Activated naive CD4-positive, alpha-beta T cell treated with anti-CD3 and anti-CD28 coated beads, Interleukin-2, amount 50 U/mL, for 24 hours (primary cell): ENCODE data around the gene TMLHE.
"Not testable (repeated sequence)": the region's sequence is repeated elsewhere in the genome, so short reads cannot be mapped to it uniquely, and the experiment has no call there.

Experiments
- H3K27ac Mint-ChIP-seq: one replicate; pipeline ENCODE4 v1.8.0; 2021; ENCODE audit warnings: mild to moderate bottlenecking, mixed read lengths
- H3K27me3 Mint-ChIP-seq: one replicate; pipeline ENCODE4 v1.8.0; 2021; ENCODE audit warnings: mixed read lengths
- H3K36me3 Mint-ChIP-seq: one replicate; pipeline ENCODE4 v1.8.0; 2021; ENCODE audit warnings: mixed read lengths
- H3K4me1 Mint-ChIP-seq: one replicate; pipeline ENCODE4 v1.8.0; 2021; ENCODE audit warnings: mixed read lengths
- H3K4me3 Mint-ChIP-seq: one replicate; pipeline ENCODE4 v1.8.0; 2021; ENCODE audit warnings: mild to moderate bottlenecking, mixed read lengths
- H3K9me3 Mint-ChIP-seq: one replicate; pipeline ENCODE4 v1.8.0; 2021; ENCODE audit warnings: mixed read lengths

The TMLHE gene

GRCh38 chrX:155612312-155613224 is at the start of gene TMLHE, which contains the start of gene SPRY3:
TSS of gene TMLHE (minus strand) at chrX:155612952. CDS start at chrX:155545276, 67,676 bp downstream.
TSS of gene SPRY3 (plus strand) at chrX:155612586.
- Mint-ChIP-seq H3K27ac (peak within 1 kb of the TSS; percentile 95), H3K4me3 (peak within 1 kb of the TSS; percentile 95), H3K9me3 (no peaks in the 10 kb centered on the region), H3K4me1 (peaks cover 33% of the 10 kb centered on the region), H3K27me3 (no peaks in the 10 kb centered on the region), H3K36me3 (peaks cover 2% of the 10 kb centered on the region)

- H3K27me3 Mint-ChIP-seq, result no peaks in the 10 kb centered on the region
Observed at GRCh38 chrX:155662282-155662681, 49.5 kb upstream of the TMLHE start.

GRCh38 chrX:155645180-155645579 is 32.4 kb upstream of the TMLHE start:
- H3K4me3 Mint-ChIP-seq, result no peak overlapping the region
- peaks cover 6% of the 10 kb centered on the region for H3K36me3 Mint-ChIP-seq
- H3K4me1 Mint-ChIP-seq, result peaks cover 10% of the 10 kb centered on the region
- no peaks in the 10 kb centered on the region for H3K9me3 Mint-ChIP-seq
- H3K27me3 Mint-ChIP-seq, result peaks cover 10% of the 10 kb centered on the region
- no peak overlapping the region for H3K27ac Mint-ChIP-seq

More at GRCh38 chrX:155662282-155662681, 49.5 kb upstream of the TMLHE start:
- Mint-ChIP-seq H3K27ac (no peak overlapping the region), H3K4me1 (no peaks in the 10 kb centered on the region), H3K4me3 (no peak overlapping the region), H3K9me3 (peaks cover 7% of the 10 kb centered on the region), H3K36me3 (peaks cover 9% of the 10 kb centered on the region)

- H3K4me3 Mint-ChIP-seq, result no peak overlapping the region
- peaks cover 3% of the 10 kb centered on the region for H3K36me3 Mint-ChIP-seq
- H3K9me3 Mint-ChIP-seq, result no peaks in the 10 kb centered on the region
- peaks cover 10% of the 10 kb centered on the region for H3K27me3 Mint-ChIP-seq
- H3K4me1 Mint-ChIP-seq, result peaks cover 10% of the 10 kb centered on the region
- H3K27ac Mint-ChIP-seq, result no peak overlapping the region
Observed at GRCh38 chrX:155643240-155643639, 30.5 kb upstream of the TMLHE start.

- peak overlapping the region; percentile 89 for H3K4me3 Mint-ChIP-seq
- H3K4me1 Mint-ChIP-seq, result not testable (repeated sequence)
Observed at GRCh38 chrX:155641371-155641770, 28.6 kb upstream of the TMLHE start.

GRCh38 chrX:155637714-155638113 is 25.0 kb upstream of the TMLHE start:
- H3K4me3 Mint-ChIP-seq, result no peak overlapping the region
- no peak overlapping the region for H3K27ac Mint-ChIP-seq
- no peaks in the 10 kb centered on the region for H3K9me3 Mint-ChIP-seq
- no peaks in the 10 kb centered on the region for H3K36me3 Mint-ChIP-seq
- H3K4me1 Mint-ChIP-seq, result peaks cover 13% of the 10 kb centered on the region
- peaks cover 4% of the 10 kb centered on the region for H3K27me3 Mint-ChIP-seq

More at GRCh38 chrX:155641371-155641770, 28.6 kb upstream of the TMLHE start:
- H3K27me3 Mint-ChIP-seq, H3K27ac Mint-ChIP-seq, H3K9me3 Mint-ChIP-seq, H3K36me3 Mint-ChIP-seq: not testable (repeated sequence)

GRCh38 chrX:155635019-155635418 is 22.3 kb upstream of the TMLHE start:
- not testable (repeated sequence) for H3K27ac Mint-ChIP-seq, H3K36me3 Mint-ChIP-seq, H3K4me3 Mint-ChIP-seq, H3K27me3 Mint-ChIP-seq, H3K9me3 Mint-ChIP-seq
- H3K4me1 Mint-ChIP-seq, result peaks cover 12% of the 10 kb centered on the region

GRCh38 chrX:155632431-155633100 is 19.8 kb upstream of the TMLHE start:
- Mint-ChIP-seq H3K4me1 (peaks cover 12% of the 10 kb centered on the region), H3K27ac (peak overlapping the region; percentile 74), H3K36me3 (peaks cover 8% of the 10 kb centered on the region), H3K9me3 (peaks cover 5% of the 10 kb centered on the region), H3K4me3 (peak overlapping the region; percentile 70), H3K27me3 (no peaks in the 10 kb centered on the region)

GRCh38 chrX:155620110-155620509 is 7.4 kb upstream of the TMLHE start:
- not testable (repeated sequence) for H3K27me3 Mint-ChIP-seq, H3K36me3 Mint-ChIP-seq

GRCh38 chrX:155615938-155616337 is 3.2 kb upstream of the TMLHE start:
- no peak overlapping the region for H3K27ac Mint-ChIP-seq
- no peaks in the 10 kb centered on the region for H3K36me3 Mint-ChIP-seq
- H3K4me1 Mint-ChIP-seq, result peaks cover 8% of the 10 kb centered on the region
- H3K9me3 Mint-ChIP-seq, result no peaks in the 10 kb centered on the region
- no peak overlapping the region for H3K4me3 Mint-ChIP-seq
- no peaks in the 10 kb centered on the region for H3K27me3 Mint-ChIP-seq

More at GRCh38 chrX:155620110-155620509, 7.4 kb upstream of the TMLHE start:
- H3K4me1 Mint-ChIP-seq, H3K9me3 Mint-ChIP-seq, H3K4me3 Mint-ChIP-seq, H3K27ac Mint-ChIP-seq: not testable (repeated sequence)

GRCh38 chrX:155613927-155614559 is 1.3 kb upstream of the TMLHE start:
- H3K4me3 Mint-ChIP-seq, result peak overlapping the region; percentile 59
- no peaks in the 10 kb centered on the region for H3K9me3 Mint-ChIP-seq
- H3K36me3 Mint-ChIP-seq, result no peaks in the 10 kb centered on the region
- H3K27me3 Mint-ChIP-seq, result no peaks in the 10 kb centered on the region
- H3K27ac Mint-ChIP-seq, result no peak overlapping the region
- H3K4me1 Mint-ChIP-seq, result peaks cover 22% of the 10 kb centered on the region

GRCh38 chrX:155611302-155611701 is 1.4 kb downstream of the TMLHE start:
- no peaks in the 10 kb centered on the region for H3K27me3 Mint-ChIP-seq
- peaks cover 44% of the 10 kb centered on the region for H3K4me1 Mint-ChIP-seq
- no peaks in the 10 kb centered on the region for H3K9me3 Mint-ChIP-seq
- H3K36me3 Mint-ChIP-seq, result peaks cover 7% of the 10 kb centered on the region
- H3K4me3 Mint-ChIP-seq, result peak overlapping the region; percentile 95
- peak overlapping the region; percentile 95 for H3K27ac Mint-ChIP-seq

- Mint-ChIP-seq H3K36me3 (peaks cover 19% of the 10 kb centered on the region), H3K27me3 (no peaks in the 10 kb centered on the region), H3K4me3 (no peak overlapping the region), H3K4me1 (peaks cover 3% of the 10 kb centered on the region), H3K27ac (no peak overlapping the region), H3K9me3 (peaks cover 5% of the 10 kb centered on the region)
Observed at GRCh38 chrX:155592981-155593380, 19.8 kb downstream of the TMLHE start.

- H3K27ac Mint-ChIP-seq, result no peak overlapping the region
- H3K4me3 Mint-ChIP-seq, result no peak overlapping the region
- peaks cover 4% of the 10 kb centered on the region for H3K4me1 Mint-ChIP-seq
- no peaks in the 10 kb centered on the region for H3K27me3 Mint-ChIP-seq
- H3K36me3 Mint-ChIP-seq, result peaks cover 22% of the 10 kb centered on the region
- peaks cover 5% of the 10 kb centered on the region for H3K9me3 Mint-ChIP-seq
Observed at GRCh38 chrX:155592331-155592730, 20.4 kb downstream of the TMLHE start.

GRCh38 chrX:155577682-155578081 is 35.1 kb downstream of the TMLHE start:
- Mint-ChIP-seq H3K27me3 (no peaks in the 10 kb centered on the region), H3K4me3 (no peak overlapping the region), H3K27ac (no peak overlapping the region), H3K4me1 (peaks cover 25% of the 10 kb centered on the region), H3K36me3 (peaks cover 19% of the 10 kb centered on the region), H3K9me3 (no peaks in the 10 kb centered on the region)
